Measurements from ENCODE around the gene AFTPH.
"Not testable (repeated sequence)": the region's sequence is repeated elsewhere in the genome, so short reads cannot be mapped to it uniquely, and the experiment has no call there.

Gene AFTPH

DNA sequence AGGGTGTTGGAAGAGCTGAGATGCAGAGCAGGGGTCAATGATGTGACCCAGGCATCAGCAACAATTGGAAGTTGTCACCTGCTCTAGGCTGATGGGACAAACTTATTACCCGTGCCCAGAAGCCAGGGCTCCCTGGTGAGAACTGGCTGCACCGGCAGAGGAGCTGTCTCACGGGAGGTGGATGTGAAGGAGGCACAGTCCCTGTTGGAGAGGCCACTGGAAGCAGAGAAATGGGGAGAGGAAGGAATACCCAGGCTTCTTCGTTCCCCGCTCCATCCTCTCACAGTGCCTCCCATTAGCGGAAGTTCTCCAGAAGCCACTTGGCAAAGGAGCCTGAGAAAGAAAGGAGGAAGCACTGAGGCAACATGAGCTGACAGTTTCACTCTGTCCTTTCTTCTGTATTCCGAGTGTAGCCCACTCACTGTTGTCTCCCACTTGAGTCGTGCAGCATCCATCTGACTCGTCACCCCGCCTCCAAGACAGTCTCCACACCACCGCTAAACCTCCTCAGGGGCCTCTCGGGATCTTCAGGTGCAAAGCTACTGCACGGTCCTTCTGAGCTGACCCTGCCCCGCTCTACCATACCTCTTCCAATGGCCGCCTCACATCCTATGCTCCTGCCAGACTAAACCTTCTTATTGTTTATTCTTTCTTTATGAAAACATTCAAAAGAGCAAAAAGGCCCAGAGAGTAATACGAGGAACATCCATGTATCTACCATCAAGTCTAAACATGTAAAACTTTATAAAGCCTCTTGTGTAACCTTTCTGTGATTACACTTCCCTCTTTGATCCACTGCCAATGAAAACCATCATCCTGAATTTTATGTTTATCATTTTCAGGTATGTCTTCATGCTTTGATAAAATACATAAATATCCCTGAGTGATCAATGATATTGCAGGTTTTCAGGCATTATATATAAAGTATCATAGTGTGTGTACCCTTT, 19.1 kb upstream of the AFTPH start:
- Histone ChIP-seq H3K27me3 (ENCODE audit: control insufficient read depth, insufficient read depth, low read length) (no peaks in the 10 kb centered on the region), H3K36me3 (ENCODE audit: control insufficient read depth, insufficient read depth, low read length) (no peaks in the 10 kb centered on the region), H3K4me3 (ENCODE audit: low read length) (no peak overlapping the region), H3K9ac (ENCODE audit: low read length) (no peak overlapping the region), H3K4me1 (ENCODE audit: control insufficient read depth, insufficient read depth, low read length) (no peaks in the 10 kb centered on the region), H3K27ac (ENCODE audit: low read depth, low read length) (no peak overlapping the region)

DNA sequence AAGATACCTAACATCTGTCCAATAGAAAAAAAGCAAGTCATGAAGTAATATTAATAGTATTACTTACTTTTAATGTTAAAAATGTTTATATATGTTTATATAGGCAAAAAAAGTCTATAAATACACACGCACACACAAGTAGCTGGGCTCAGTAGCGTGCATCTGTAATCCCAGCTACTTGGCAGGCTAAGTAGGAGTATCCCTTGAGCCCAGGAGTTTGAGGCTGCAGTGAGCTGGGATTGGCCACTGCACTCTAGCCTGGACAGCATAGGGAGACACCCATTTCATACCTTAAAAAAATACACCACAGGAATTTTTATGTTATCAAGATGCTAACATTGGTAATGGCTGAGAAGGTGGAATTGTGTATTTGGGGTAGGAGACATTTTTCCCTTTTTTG, 17.4 kb upstream of the AFTPH start:
- H3K27ac ChIP-seq (ENCODE audit: low read depth, low read length): no peak overlapping the region
- H3K4me3 ChIP-seq (ENCODE audit: low read length): no peak overlapping the region
- H3K4me1 ChIP-seq (ENCODE audit: control insufficient read depth, insufficient read depth, low read length): no peaks in the 10 kb centered on the region
- no peak overlapping the region for H3K9ac ChIP-seq (ENCODE audit: low read length)
- H3K36me3 ChIP-seq (ENCODE audit: control insufficient read depth, insufficient read depth, low read length): no peaks in the 10 kb centered on the region
- H3K27me3 ChIP-seq (ENCODE audit: control insufficient read depth, insufficient read depth, low read length): no peaks in the 10 kb centered on the region

DNA sequence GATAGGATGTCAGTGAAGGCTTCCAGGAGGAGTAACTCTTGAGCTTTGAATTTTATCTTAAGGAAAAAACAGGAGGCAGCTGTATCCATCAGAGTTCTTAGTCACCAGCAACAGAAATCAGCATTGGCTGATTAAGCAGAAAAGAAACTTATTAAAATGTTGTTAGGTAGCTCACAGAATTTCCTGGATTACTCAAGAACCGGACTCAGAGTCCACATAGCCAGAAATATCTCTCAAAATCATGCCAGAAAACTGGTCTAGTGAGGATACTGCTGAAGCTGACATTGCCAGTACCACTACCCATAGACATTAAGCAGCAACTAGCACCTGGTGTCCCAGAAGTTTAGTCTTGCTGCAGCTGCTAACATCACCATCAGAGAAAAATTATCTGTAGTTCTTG, 10.1 kb upstream of the AFTPH start:
- no peaks in the 10 kb centered on the region for H3K36me3 ChIP-seq (ENCODE audit: control insufficient read depth, insufficient read depth, low read length)
- no peak overlapping the region for H3K27ac ChIP-seq (ENCODE audit: low read depth, low read length)
- no peak overlapping the region for H3K9ac ChIP-seq (ENCODE audit: low read length)

DNA sequence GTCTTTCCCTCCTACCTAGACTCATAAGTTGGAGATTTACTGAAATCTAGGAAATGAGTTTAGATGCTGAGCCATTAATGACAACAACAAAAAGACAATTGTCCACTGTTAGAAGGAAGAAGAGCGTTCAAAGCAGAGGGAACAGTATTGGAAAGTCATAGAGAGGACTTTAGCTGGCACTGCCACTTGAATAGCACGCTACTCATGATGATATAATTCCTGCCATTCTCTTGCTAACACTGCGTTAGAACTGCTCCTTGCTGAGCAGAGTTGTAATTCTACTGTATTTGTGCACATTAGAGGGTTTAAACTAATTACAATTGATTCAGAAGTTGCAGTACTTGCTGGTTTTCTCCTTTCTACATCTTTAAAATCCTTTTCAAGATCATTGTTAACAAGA, 9.0 kb upstream of the AFTPH start:
- Histone ChIP-seq H3K4me3 (ENCODE audit: low read length) (no peak overlapping the region), H3K27ac (ENCODE audit: low read depth, low read length) (no peak overlapping the region), H3K4me1 (ENCODE audit: control insufficient read depth, insufficient read depth, low read length) (no peaks in the 10 kb centered on the region), H3K27me3 (ENCODE audit: control insufficient read depth, insufficient read depth, low read length) (no peaks in the 10 kb centered on the region), H3K36me3 (ENCODE audit: control insufficient read depth, insufficient read depth, low read length) (no peaks in the 10 kb centered on the region), H3K9ac (ENCODE audit: low read length) (no peak overlapping the region)

More for the DNA sequence above, 10.1 kb upstream of the AFTPH start:
- H3K27me3 ChIP-seq (ENCODE audit: control insufficient read depth, insufficient read depth, low read length): no peaks in the 10 kb centered on the region
- no peaks in the 10 kb centered on the region for H3K4me1 ChIP-seq (ENCODE audit: control insufficient read depth, insufficient read depth, low read length)
- H3K4me3 ChIP-seq (ENCODE audit: low read length): no peak overlapping the region

DNA sequence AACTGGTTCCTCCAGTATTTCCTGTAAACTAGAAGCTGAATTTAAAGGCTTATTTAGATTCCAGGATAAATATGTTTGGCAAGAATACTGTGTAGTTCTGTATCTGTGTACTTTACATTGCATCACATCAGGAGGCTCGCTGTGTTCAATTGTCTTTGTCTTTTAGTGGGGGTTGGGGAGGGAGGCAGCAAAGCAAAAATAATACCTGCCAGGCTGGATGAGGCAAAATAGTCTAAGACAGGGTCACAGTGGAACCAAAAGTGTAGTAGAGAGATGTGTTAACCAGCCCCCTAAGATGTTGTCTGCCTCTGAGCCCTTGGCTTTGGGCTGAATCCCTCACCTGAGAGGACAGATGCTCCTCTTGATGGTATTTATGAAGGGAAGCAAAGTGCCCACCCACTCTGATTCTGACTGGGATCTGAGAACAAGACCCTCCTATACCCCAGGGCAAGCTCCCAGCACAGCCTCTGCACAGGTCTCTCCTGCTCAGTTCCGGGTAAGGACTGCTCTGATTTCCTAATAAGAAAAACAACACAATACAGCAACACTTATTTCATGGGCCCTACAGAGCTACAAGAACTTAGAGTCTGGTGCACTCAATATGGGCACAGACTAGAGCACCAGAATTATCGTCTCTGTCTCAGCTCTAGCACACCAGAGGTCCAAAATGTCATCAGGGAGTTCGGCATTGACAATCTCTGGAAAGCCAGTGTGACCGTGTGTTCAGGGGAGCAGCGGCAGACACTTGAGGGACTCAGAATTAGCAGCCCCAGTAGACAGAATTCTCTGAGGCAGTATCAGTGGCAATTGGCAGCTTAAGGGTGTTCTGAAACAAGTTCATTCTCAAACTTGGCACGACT, 7.2 kb upstream of the AFTPH start:
- Histone ChIP-seq H3K9ac (ENCODE audit: low read length) (no peak overlapping the region), H3K27me3 (ENCODE audit: control insufficient read depth, insufficient read depth, low read length) (no peaks in the 10 kb centered on the region), H3K4me1 (ENCODE audit: control insufficient read depth, insufficient read depth, low read length) (no peaks in the 10 kb centered on the region), H3K27ac (ENCODE audit: low read depth, low read length) (no peak overlapping the region), H3K4me3 (ENCODE audit: low read length) (no peak overlapping the region), H3K36me3 (ENCODE audit: control insufficient read depth, insufficient read depth, low read length) (no peaks in the 10 kb centered on the region)

DNA sequence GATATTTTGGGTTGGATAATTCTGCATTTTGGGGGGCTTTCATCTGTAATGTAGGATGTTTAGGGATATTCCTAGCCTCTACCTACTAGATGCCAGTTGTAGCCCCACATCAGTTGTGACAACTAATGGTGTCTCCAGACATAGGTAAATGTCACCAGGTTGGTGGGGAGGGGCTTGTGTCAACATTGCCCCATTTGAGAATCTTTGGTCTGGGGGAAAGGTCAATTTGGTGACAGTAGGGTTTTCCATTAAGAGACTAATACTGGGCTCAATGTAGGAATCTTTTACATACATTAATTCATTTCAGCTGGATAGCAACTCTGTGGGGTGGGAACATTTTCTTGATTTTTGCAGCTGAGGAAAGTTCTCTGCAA, 6.6 kb upstream of the AFTPH start:
- no peak overlapping the region for H3K27ac ChIP-seq (ENCODE audit: low read depth, low read length)

DNA sequence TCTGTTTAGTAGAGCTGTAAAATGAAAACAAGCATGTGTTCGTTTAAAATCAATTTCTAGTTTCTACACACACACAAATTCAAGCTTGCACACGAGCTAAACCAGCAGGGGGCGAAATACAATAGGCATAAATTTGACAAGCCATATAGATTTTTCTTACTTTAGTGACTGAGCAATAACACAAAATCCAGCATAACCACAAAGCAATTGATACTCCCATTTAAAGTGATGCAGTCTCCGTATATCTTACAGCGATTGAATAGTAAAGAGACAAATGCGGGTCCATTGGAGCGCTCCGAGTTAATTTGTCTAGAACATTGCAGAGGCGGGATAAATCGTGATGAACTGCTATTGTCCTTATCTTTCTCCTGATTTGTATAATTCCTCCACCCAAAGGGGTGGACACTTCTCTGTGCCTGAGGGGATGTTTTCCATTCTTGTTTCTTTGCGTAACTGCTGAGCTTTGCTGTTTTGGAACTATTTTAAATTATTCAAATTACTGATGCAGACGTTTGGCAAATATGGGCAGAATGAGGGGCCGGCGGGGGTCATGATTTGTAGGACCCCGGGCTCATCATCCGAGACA, 1.2 kb upstream of the AFTPH start:
- Histone ChIP-seq H3K36me3 (ENCODE audit: control insufficient read depth, insufficient read depth, low read length) (peaks cover 2% of the 10 kb centered on the region), H3K9ac (ENCODE audit: low read length) (no peak overlapping the region), H3K4me3 (ENCODE audit: low read length) (peak overlapping the region; percentile 92), H3K27me3 (ENCODE audit: control insufficient read depth, insufficient read depth, low read length) (no peaks in the 10 kb centered on the region), H3K4me1 (ENCODE audit: control insufficient read depth, insufficient read depth, low read length) (peaks cover 7% of the 10 kb centered on the region), H3K27ac (ENCODE audit: low read depth, low read length) (no peak overlapping the region)

More for the DNA sequence above, 6.6 kb upstream of the AFTPH start:
- Histone ChIP-seq H3K9ac (ENCODE audit: low read length) (no peak overlapping the region), H3K27me3 (ENCODE audit: control insufficient read depth, insufficient read depth, low read length) (no peaks in the 10 kb centered on the region), H3K36me3 (ENCODE audit: control insufficient read depth, insufficient read depth, low read length) (no peaks in the 10 kb centered on the region), H3K4me3 (ENCODE audit: low read length) (no peak overlapping the region), H3K4me1 (ENCODE audit: control insufficient read depth, insufficient read depth, low read length) (no peaks in the 10 kb centered on the region)

- H3K9ac ChIP-seq (ENCODE audit: low read length): peak overlapping the region; percentile 78
- no peaks in the 10 kb centered on the region for H3K27me3 ChIP-seq (ENCODE audit: control insufficient read depth, insufficient read depth, low read length)
- H3K27ac ChIP-seq (ENCODE audit: low read depth, low read length): peak overlapping the region; percentile 90
- H3K4me1 ChIP-seq (ENCODE audit: control insufficient read depth, insufficient read depth, low read length): peaks cover 7% of the 10 kb centered on the region
- peak overlapping the region; percentile 90 for H3K4me3 ChIP-seq (ENCODE audit: low read length)
- peaks cover 2% of the 10 kb centered on the region for H3K36me3 ChIP-seq (ENCODE audit: control insufficient read depth, insufficient read depth, low read length)
Measured at GRCh38 chr2:64524604-64525316, 632 bp downstream of the AFTPH start.

DNA sequence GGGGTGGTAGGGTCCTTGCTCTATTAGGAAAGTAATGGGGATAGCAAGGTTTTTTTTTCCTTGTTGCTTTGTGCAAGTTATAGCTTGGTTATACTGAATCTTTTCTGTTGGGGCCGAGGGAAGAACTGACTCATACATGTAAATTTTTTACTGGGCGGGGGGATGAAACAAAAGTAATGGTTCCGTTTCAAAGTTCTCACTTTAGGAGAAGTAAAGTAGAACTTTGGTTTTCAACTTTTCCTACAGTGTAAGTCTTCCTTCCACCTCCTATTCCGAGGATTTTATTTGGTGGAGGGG, 1.1 kb downstream of the AFTPH start:
- H3K36me3 ChIP-seq (ENCODE audit: control insufficient read depth, insufficient read depth, low read length): peaks cover 2% of the 10 kb centered on the region
- H3K27ac ChIP-seq (ENCODE audit: low read depth, low read length): peak overlapping the region; percentile 90
- no peaks in the 10 kb centered on the region for H3K27me3 ChIP-seq (ENCODE audit: control insufficient read depth, insufficient read depth, low read length)
- H3K9ac ChIP-seq (ENCODE audit: low read length): peak overlapping the region; percentile 78
- peaks cover 7% of the 10 kb centered on the region for H3K4me1 ChIP-seq (ENCODE audit: control insufficient read depth, insufficient read depth, low read length)
- H3K4me3 ChIP-seq (ENCODE audit: low read length): peak overlapping the region; percentile 90

GRCh38 chr2:64526034-64526433, 1.9 kb downstream of the AFTPH start:
- Histone ChIP-seq H3K4me3 (ENCODE audit: low read length) (no peak overlapping the region), H3K4me1 (ENCODE audit: control insufficient read depth, insufficient read depth, low read length) (peaks cover 7% of the 10 kb centered on the region), H3K9ac (ENCODE audit: low read length) (no peak overlapping the region), H3K27me3 (ENCODE audit: control insufficient read depth, insufficient read depth, low read length) (no peaks in the 10 kb centered on the region), H3K27ac (ENCODE audit: low read depth, low read length) (no peak overlapping the region), H3K36me3 (ENCODE audit: control insufficient read depth, insufficient read depth, low read length) (peaks cover 2% of the 10 kb centered on the region)

GRCh38 chr2:64530946-64531345, 6.8 kb downstream of the AFTPH start:
- H3K9ac ChIP-seq (ENCODE audit: low read length); H3K4me3 ChIP-seq (ENCODE audit: low read length); H3K27me3 ChIP-seq (ENCODE audit: control insufficient read depth, insufficient read depth, low read length); H3K36me3 ChIP-seq (ENCODE audit: control insufficient read depth, insufficient read depth, low read length); H3K4me1 ChIP-seq (ENCODE audit: control insufficient read depth, insufficient read depth, low read length); H3K27ac ChIP-seq (ENCODE audit: low read depth, low read length): not testable (repeated sequence)

GRCh38 chr2:64532030-64532429, 7.9 kb downstream of the AFTPH start:
- Histone ChIP-seq H3K9ac (ENCODE audit: low read length) (no peak overlapping the region), H3K27ac (ENCODE audit: low read depth, low read length) (no peak overlapping the region), H3K36me3 (ENCODE audit: control insufficient read depth, insufficient read depth, low read length) (no peaks in the 10 kb centered on the region), H3K4me1 (ENCODE audit: control insufficient read depth, insufficient read depth, low read length) (no peaks in the 10 kb centered on the region), H3K27me3 (ENCODE audit: control insufficient read depth, insufficient read depth, low read length) (no peaks in the 10 kb centered on the region), H3K4me3 (ENCODE audit: low read length) (no peak overlapping the region)

Measured in rectal smooth muscle tissue (tissue), 1 donor.